Liver (tissue), 9 donors: ENCODE measurements around the gene HAGH. TPM values are rescaled to one million over a fixed set of nuclear protein-coding genes. Genes with fewer than 3 reads are reported as not detected.

ENCODE experiments used
- DNase-seq: peaks from one replicate; pipeline ENCODE4 v3.0.0-alpha.2; 2017; ENCODE audit warnings: low spot score
- H3K27ac ChIP-seq, 2 donors: one replicate each; pipeline ENCODE4 v1.7.0; 2013; ENCODE audit warnings: inconsistent platforms in 2 of 2, low read length in 2 of 2, control low read depth in 1 of 2, low read depth in 1 of 2, mild to moderate bottlenecking in 1 of 2
- H3K27me3 ChIP-seq, 4 donors: one replicate each; pipeline versions ENCODE4 v1.6.1 to v1.7.0; 2013; ENCODE audit warnings: low read length in 3 of 4, inconsistent platforms in 1 of 4, mild to moderate bottlenecking in 1 of 4, moderate library complexity in 1 of 4; ENCODE audit not compliant: control insufficient read depth in 4 of 4, insufficient read depth in 4 of 4
- H3K36me3 ChIP-seq, 4 donors: one replicate each; pipeline versions ENCODE4 v1.6.1 to v1.7.0; 2013; ENCODE audit warnings: low read length in 3 of 4, mild to moderate bottlenecking in 3 of 4, low read depth in 1 of 4, moderate library complexity in 1 of 4; ENCODE audit not compliant: control insufficient read depth in 4 of 4, insufficient read depth in 3 of 4
- H3K4me1 ChIP-seq, 4 donors: one replicate each; pipeline versions ENCODE4 v1.6.1 to v1.7.0; 2013; ENCODE audit warnings: low read length in 3 of 4, mild to moderate bottlenecking in 3 of 4, moderate library complexity in 1 of 4; ENCODE audit not compliant: control insufficient read depth in 4 of 4, insufficient read depth in 4 of 4
- H3K4me3 ChIP-seq, 3 donors: one replicate each; pipeline versions ENCODE4 v1.6.1 to v1.7.0; 2013; ENCODE audit warnings: low read length in 3 of 3, control low read depth in 1 of 3, low read depth in 1 of 3, mild to moderate bottlenecking in 1 of 3
- H3K9ac ChIP-seq, 2 donors: one replicate each; pipeline ENCODE4 v1.7.0; 2013; ENCODE audit warnings: low read length in 2 of 2, mild to moderate bottlenecking in 2 of 2, moderate library complexity in 2 of 2, control low read depth in 1 of 2, low read depth in 1 of 2
- H3K9me3 ChIP-seq, 4 donors: one replicate each; pipeline versions ENCODE4 v1.6.1 to v1.7.0; 2013; ENCODE audit warnings: low read length in 3 of 4; ENCODE audit not compliant: control insufficient read depth in 4 of 4
- ATF3 ChIP-seq: IDR thresholded peaks from 2 replicates; pipeline ENCODE4 v1.6.1; 2016; ENCODE audit warnings: antibody characterized with exemption
- CTCF ChIP-seq: fragments of 150-350 bp; IDR thresholded peaks from 2 replicates; pipeline ENCODE4 v1.5.1; 2017; ENCODE audit warnings: improper control_type of control experiment, low read depth, low read length; ENCODE audit not compliant: missing input control
- EGR1 ChIP-seq, 2 donors: IDR thresholded peaks; 2 replicates each; pipeline ENCODE4 v1.6.1; 2016 to 2018; ENCODE audit warnings: antibody characterized with exemption in 2 of 2, low read depth in 2 of 2
- FOXA1 ChIP-seq: IDR thresholded peaks from 2 replicates; pipeline ENCODE4 v1.6.1; 2016; ENCODE audit warnings: antibody characterized with exemption
- FOXA2 ChIP-seq: IDR thresholded peaks from 2 replicates; pipeline ENCODE4 v1.6.1; 2016; ENCODE audit warnings: antibody characterized with exemption
- GABPA ChIP-seq, 2 donors: IDR thresholded peaks in 1 of 2; conservative IDR thresholded peaks in 1 of 2; 2 replicates each; pipeline ENCODE4 v1.6.1; 2016; ENCODE audit warnings: antibody characterized with exemption in 2 of 2, mild to moderate bottlenecking in 1 of 2, moderate library complexity in 1 of 2
- HNF4A ChIP-seq, 2 donors: conservative IDR thresholded peaks; 2 replicates each; pipeline ENCODE4 v1.6.1; 2016; ENCODE audit warnings: antibody characterized with exemption in 2 of 2, mild to moderate bottlenecking in 2 of 2
- HNF4G ChIP-seq: IDR thresholded peaks from 2 replicates; pipeline ENCODE4 v1.6.1; 2016; ENCODE audit warnings: antibody characterized with exemption
- JUND ChIP-seq, 2 donors: IDR thresholded peaks; 2 replicates each; pipeline ENCODE4 v1.6.1; 2016; ENCODE audit warnings: antibody characterized with exemption in 2 of 2
- MAX ChIP-seq: IDR thresholded peaks from 2 replicates; pipeline ENCODE4 v1.6.1; 2016; ENCODE audit warnings: antibody characterized with exemption
- NR2F2 ChIP-seq: IDR thresholded peaks from 2 replicates; pipeline ENCODE4 v1.6.1; 2016; ENCODE audit warnings: antibody characterized with exemption
- RAD21 ChIP-seq, 2 donors: IDR thresholded peaks; 2 replicates each; pipeline ENCODE4 v1.6.1; 2016; ENCODE audit warnings: antibody characterized with exemption in 2 of 2, mild to moderate bottlenecking in 2 of 2
- REST ChIP-seq: IDR thresholded peaks from 2 replicates; pipeline ENCODE4 v1.6.1; 2016; ENCODE audit warnings: antibody characterized with exemption, mild to moderate bottlenecking
- RXRA ChIP-seq, 2 donors: IDR thresholded peaks; 2 replicates each; pipeline ENCODE4 v1.6.1; 2017 to 2018; ENCODE audit warnings: antibody characterized with exemption in 2 of 2, mild to moderate bottlenecking in 1 of 2
- SP1 ChIP-seq: IDR thresholded peaks from 2 replicates; pipeline ENCODE4 v1.6.1; 2018; ENCODE audit warnings: antibody characterized with exemption, mild to moderate bottlenecking
- TAF1 ChIP-seq: conservative IDR thresholded peaks from 2 replicates; pipeline ENCODE4 v1.6.1; 2016; ENCODE audit warnings: antibody characterized with exemption, mild to moderate bottlenecking
- YY1 ChIP-seq: IDR thresholded peaks from 2 replicates; pipeline ENCODE4 v1.6.1; 2016; ENCODE audit warnings: antibody characterized with exemption, mild to moderate bottlenecking
- ZBTB33 ChIP-seq: IDR thresholded peaks from 2 replicates; pipeline ENCODE4 v1.6.1; 2016; ENCODE audit warnings: antibody characterized with exemption
- WGBS: extraction: QIAGEN DNeasy Blood & Tissue Kit; methylation state at CpG from one replicate; pipeline ENCODE4 v1.1.7; 2013; 5-methylcytosine and 5-hydroxymethylcytosine counted together
- polyA plus RNA-seq, 2 donors: library from polyadenylated mRNA; stranded (reverse) in 1 of 2; unstranded in 1 of 2; fragments of 200-250 nt in 1 of 2; fragments of >200 nt in 1 of 2; fragmentation: Nextera tagmentation in 1 of 2; extraction: Ambion mirVana in 1 of 2; gene quantifications; one replicate each; pipeline versions ENCODE4 v1.2.1 to v1.2.3, GENCODE V29; 2013 to 2015
- total RNA-seq, 2 donors: library from RNA; depleted of rRNA; stranded (reverse); fragments of >200 nt; gene quantifications; one replicate each; pipeline ENCODE4 v1.2.3, GENCODE V29; 2014
- donor health status: healthy.
- donor health status: healthy.
- donor health status: healthy.
- donor health status: healthy.
- donor health status: healthy.

The HAGH gene
- total and polyA plus RNA-seq, 4 donors: 169 to 252 (median 204) TPM

GRCh38 chr16:1862394-1862793 lies 35.8 kb upstream of the HAGH start:
- TF ChIP-seq CTCF: no peak
- TF ChIP-seq GABPA (IDR thresholded peaks at IDR 0.05 in 1 of 2, conservative IDR thresholded peaks at IDR 0.05 in 1 of 2): no peak
- no peak for TF ChIP-seq RXRA (IDR thresholded peaks at IDR 0.05)
- no peak for TF ChIP-seq SP1
- no peak for TF ChIP-seq NR2F2
- no peak for TF ChIP-seq ATF3
- TF ChIP-seq EGR1 (IDR thresholded peaks at IDR 0.05; ENCODE audit: low read depth in 2 of 2): no peak
- TF ChIP-seq TAF1: no peak
- no peak for TF ChIP-seq YY1
- TF ChIP-seq RAD21 (IDR thresholded peaks at IDR 0.05): no peak
- no peak for TF ChIP-seq HNF4G
- Histone ChIP-seq H3K27me3 (no peaks in the 10 kb centered on the region), H3K4me3 (no peak overlapping the region), H3K4me1 (peaks cover 0 to 3% (median 1%) of the 10 kb centered on the region in 4 donors), H3K36me3 (no peaks in the 10 kb centered on the region), H3K27ac (no peak overlapping the region), H3K9ac (no peak overlapping the region), H3K9me3 (no peaks in the 10 kb centered on the region)
- 90% methylated on average over 9 of the region's 9 CpGs for WGBS
- DNase-seq: no peak

GRCh38 chr16:1861730-1862129 lies 35.1 kb upstream of the HAGH start:
- Histone ChIP-seq H3K27me3 (no peaks in the 10 kb centered on the region), H3K4me3 (no peak overlapping the region), H3K27ac (no peak overlapping the region), H3K4me1 (peaks cover 0 to 3% (median 1%) of the 10 kb centered on the region in 4 donors), H3K36me3 (no peaks in the 10 kb centered on the region), H3K9ac (no peak overlapping the region), H3K9me3 (no peaks in the 10 kb centered on the region)
- no peak for DNase-seq
- WGBS: 85% methylated on average over 5 of the region's 5 CpGs
- TF ChIP-seq FOXA2: no peak
- TF ChIP-seq GABPA (IDR thresholded peaks at IDR 0.05 in 1 of 2, conservative IDR thresholded peaks at IDR 0.05 in 1 of 2): no peak
- no peak for TF ChIP-seq MAX
- TF ChIP-seq ZBTB33: no peak
- TF ChIP-seq HNF4A (conservative IDR thresholded peaks at IDR 0.05): no peak
- no peak for TF ChIP-seq RXRA (IDR thresholded peaks at IDR 0.05)
- TF ChIP-seq REST: no peak
- TF ChIP-seq SP1: no peak
- TF ChIP-seq CTCF: no peak
- no peak for TF ChIP-seq HNF4G
- TF ChIP-seq FOXA1: no peak
- no peak for TF ChIP-seq YY1
- TF ChIP-seq JUND (IDR thresholded peaks at IDR 0.05): no peak
- no peak for TF ChIP-seq EGR1 (IDR thresholded peaks at IDR 0.05; ENCODE audit: low read depth in 2 of 2)
- no peak for TF ChIP-seq NR2F2
- TF ChIP-seq ATF3: no peak
